OCI-LY7 (cell line): Measurements from ENCODE around the gene LAMTOR2. TPM values are rescaled to one million over a fixed set of nuclear protein-coding genes. Genes with fewer than 3 reads are reported as not detected.
"Not testable (repeated sequence)": the region's sequence is repeated elsewhere in the genome, so short reads cannot be mapped to it uniquely, and the experiment has no call there.

Source experiments
- BruUV-seq: library from RNA; stranded (reverse); fragments of 400-500 nt; replicated peaks from 2 replicates; lab custom pipeline; 2021; lab: Mats Ljungman, UMichigan
- CTCF ChIA-PET: fragments of 300-600 bp; sonication (Branson Sonifier 250); formaldehyde crosslinking; loops from one replicate; lab custom pipeline; 2022; ENCODE audit warnings: antibody characterized with exemption; ENCODE audit not compliant: unreplicated experiment; lab: Charles Lee
- POLR2A ChIA-PET: fragments of 300-600 bp; sonication (Branson Sonifier 250); formaldehyde crosslinking; loops from one replicate; lab custom pipeline; 2022; ENCODE audit warnings: antibody characterized with exemption; lab: Charles Lee
- DNase-seq: peaks from one replicate; pipeline ENCODE4 v3.0.0-alpha.2; 2015; ENCODE audit warnings: low spot score
- H2AFZ ChIP-seq: fragments of 200-600 bp; sonication (generic), shearing (Covaris generic); 2 replicates; pipeline ENCODE4 v1.6.1; 2014; ENCODE audit warnings: mild to moderate bottlenecking, antibody characterized with exemption, low read length, moderate library complexity
- H3K27ac ChIP-seq: fragments of 200-600 bp; sonication (generic); 2 replicates; pipeline ENCODE4 v1.5.1; 2014; ENCODE audit warnings: mixed run types, low read depth, mild to moderate bottlenecking, moderate library complexity, low read length, inconsistent platforms; ENCODE audit not compliant: poor library complexity, severe bottlenecking
- H3K36me3 ChIP-seq: fragments of 200-600 bp; sonication (generic); 2 replicates; pipeline ENCODE4 v1.6.1; 2014; ENCODE audit warnings: mild to moderate bottlenecking, antibody characterized with exemption, low read length, moderate library complexity, mixed read lengths; ENCODE audit not compliant: insufficient read depth
- H3K4me1 ChIP-seq: fragments of 200-600 bp; sonication (generic); 2 replicates; pipeline ENCODE4 v1.5.1; 2014; ENCODE audit warnings: mild to moderate bottlenecking, low read length; ENCODE audit not compliant: insufficient read depth, poor library complexity, severe bottlenecking
- H3K4me2 ChIP-seq: fragments of 200-600 bp; sonication (generic); 2 replicates; pipeline ENCODE4 v1.6.1; 2014; ENCODE audit warnings: mild to moderate bottlenecking, low read length
- H3K4me3 ChIP-seq: fragments of 200-600 bp; sonication (generic); 2 replicates; pipeline ENCODE4 v1.5.1; 2014; ENCODE audit warnings: mild to moderate bottlenecking, low read depth, low read length; ENCODE audit not compliant: poor library complexity, severe bottlenecking
- H3K79me2 ChIP-seq: fragments of 200-600 bp; sonication (generic); 2 replicates; pipeline ENCODE4 v1.6.1; 2016; ENCODE audit warnings: low read depth, mild to moderate bottlenecking, low read length, moderate library complexity, mixed read lengths; ENCODE audit not compliant: insufficient read depth
- H3K9me2 ChIP-seq: fragments of 200-600 bp; sonication (generic); 2 replicates; pipeline ENCODE4 v1.6.1; 2016; ENCODE audit warnings: mild to moderate bottlenecking, low read length, mixed read lengths; ENCODE audit not compliant: insufficient read depth
- H3K9me3 ChIP-seq: fragments of 200-600 bp; sonication (generic); 2 replicates; pipeline ENCODE4 v1.6.1; 2014; ENCODE audit warnings: mild to moderate bottlenecking, mixed run types, low read length, mixed read lengths
- H4K20me1 ChIP-seq: fragments of 200-600 bp; sonication (generic); 2 replicates; pipeline ENCODE4 v1.6.1; 2014; ENCODE audit warnings: mild to moderate bottlenecking, antibody characterized with exemption, low read length, moderate library complexity, mixed read lengths; ENCODE audit not compliant: insufficient read depth
- CTCF ChIP-seq: fragments of 200-600 bp; sonication (generic); conservative IDR thresholded peaks from 2 replicates; pipeline ENCODE4 v1.5.1; 2014; ENCODE audit warnings: mild to moderate bottlenecking, antibody characterized with exemption, low read length, moderate library complexity, mixed read lengths
- EZH2phosphoT487 ChIP-seq: fragments of 200-600 bp; sonication (generic); IDR thresholded peaks from 2 replicates; pipeline ENCODE4 v1.6.1; 2018; ENCODE audit warnings: low read depth, borderline replicate concordance, mild to moderate bottlenecking, mixed run types, antibody characterized with exemption, low read length, moderate library complexity, mixed read lengths
- intact Hi-C: fragments of 100-400 bp; cut with micrococcal nuclease; formaldehyde crosslinking; loops from one replicate; pipeline ENCODE4 v1.10.0; 2022; ENCODE audit not compliant: unreplicated experiment
- total RNA-seq, 2 experiments: library from RNA; depleted of rRNA in 1 of 2; stranded (reverse); fragments of >200 nt in 1 of 2; shearing (Covaris generic) in 1 of 2; gene quantifications; 2 replicates each; pipeline ENCODE4 v1.2.3, GENCODE V29; 2014 to 2022

The LAMTOR2 gene
- total RNA-seq, 2 experiments from 2014 or later, result 55.2 to 71.3 TPM

- POLR2A ChIA-PET, result no interaction called here
- no peak overlapping the region for H3K27ac ChIP-seq
- no peaks in the 10 kb centered on the region for H4K20me1 ChIP-seq
- no peak overlapping the region for H2AFZ ChIP-seq
- H3K4me2 ChIP-seq, result no peak overlapping the region
- peaks cover 12% of the 10 kb centered on the region for H3K4me1 ChIP-seq
- CTCF ChIA-PET, result no interaction called here
- H3K36me3 ChIP-seq, result no peaks in the 10 kb centered on the region
- no peak overlapping the region for H3K4me3 ChIP-seq
- intact Hi-C loops, result no loop called here
- DNase-seq, result no peak
- 0 out of 2 replicates have a peak, but pooled peaks cover 3% of the 10 kb centered on the region for H3K79me2 ChIP-seq
- TF ChIP-seq EZH2phosphoT487, result no peak
- TF ChIP-seq CTCF, result no peak
- no TSS peak for BruUV-seq
- H3K9me3 ChIP-seq, result no peaks in the 10 kb centered on the region
- no peaks in the 10 kb centered on the region for H3K9me2 ChIP-seq
Measured at GRCh38 chr1:156070548-156070947, 16.0 kb downstream of the LAMTOR2 start.

GRCh38 chr1:156071332-156071816 lies 16.8 kb downstream of the LAMTOR2 start:
- peaks cover 20% of the 10 kb centered on the region for H3K4me1 ChIP-seq
- POLR2A ChIA-PET, H3K4me2 ChIP-seq, H3K9me2 ChIP-seq, H3K9me3 ChIP-seq, DNase-seq, intact Hi-C loops, H3K79me2 ChIP-seq, H2AFZ ChIP-seq, H4K20me1 ChIP-seq, H3K4me3 ChIP-seq, H3K27ac ChIP-seq, BruUV-seq, H3K36me3 ChIP-seq: not testable (repeated sequence)
- CTCF ChIA-PET, result interaction anchor here (0.6 kb wide), 1 partner anchor 18 kb away, joined by 3 read pairs; no protein-coding TSS in a partner anchor

GRCh38 chr1:156072251-156072650 lies 17.7 kb downstream of the LAMTOR2 start:
- Histone ChIP-seq H3K9me3 (no peaks in the 10 kb centered on the region), H3K9me2 (no peaks in the 10 kb centered on the region), H3K36me3 (no peaks in the 10 kb centered on the region), H3K4me1 (peaks cover 24% of the 10 kb centered on the region), H3K4me2 (no peak overlapping the region), H4K20me1 (no peaks in the 10 kb centered on the region), H2AFZ (no peak overlapping the region), H3K27ac (no peak overlapping the region), H3K79me2 (0 out of 2 replicates have a peak, but pooled peaks cover 3% of the 10 kb centered on the region), H3K4me3 (no peak overlapping the region)
- intact Hi-C loops, result no loop called here
- DNase-seq, result no peak
- POLR2A ChIA-PET, result no interaction called here
- CTCF ChIA-PET, result no interaction called here
- TF ChIP-seq CTCF (no peak), EZH2phosphoT487 (no peak)
- no TSS peak for BruUV-seq
